GM15510 (cell line): ENCODE measurements around the gene HACD2.

ENCODE experiments used
- POLR2A ChIP-seq: IDR thresholded peaks from 3 replicates; pipeline ENCODE4 v1.6.1; 2011; ENCODE audit warnings: borderline replicate concordance; ENCODE audit not compliant: insufficient read length; ENCODE audit errors: extremely low read depth

HACD2 gene

DNA sequence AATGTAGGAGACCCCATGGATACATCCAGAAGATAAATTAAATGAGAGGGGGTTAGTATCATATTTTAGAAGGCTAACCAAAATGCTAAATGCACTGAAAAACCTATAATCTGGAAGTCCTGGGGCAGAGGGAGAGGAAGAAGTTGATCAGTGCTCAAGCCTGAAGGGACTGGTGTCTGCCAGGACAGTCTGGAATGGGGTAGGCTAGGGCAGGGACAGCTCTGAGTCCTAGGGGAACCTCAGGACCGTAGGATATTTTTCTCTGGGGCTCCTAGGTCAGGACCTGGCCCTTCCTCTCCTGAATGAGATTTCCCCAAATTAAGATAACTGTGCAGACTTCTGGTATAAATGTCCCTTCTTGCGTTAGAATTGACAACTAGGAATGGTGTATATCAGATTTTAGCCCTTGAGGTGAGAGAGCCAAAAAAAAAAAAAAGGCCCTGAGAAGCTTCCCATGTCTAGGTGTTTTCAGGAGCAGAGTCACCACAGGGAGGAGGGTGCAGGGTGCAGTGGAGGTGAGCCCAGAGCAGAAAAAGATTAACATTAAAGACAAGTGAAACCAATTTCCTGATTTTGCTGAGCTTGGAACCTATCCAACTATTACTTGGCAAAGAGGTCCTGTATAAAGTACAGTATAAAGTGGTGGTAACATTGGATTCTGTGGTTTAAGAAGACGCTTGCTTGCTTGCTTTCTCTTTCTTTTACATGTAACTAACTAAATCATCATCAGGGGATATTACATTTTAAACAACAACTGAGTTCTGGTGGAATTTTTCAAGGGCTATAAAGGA, 63.5 kb downstream of the HACD2 start:
- no peak for TF ChIP-seq POLR2A

DNA sequence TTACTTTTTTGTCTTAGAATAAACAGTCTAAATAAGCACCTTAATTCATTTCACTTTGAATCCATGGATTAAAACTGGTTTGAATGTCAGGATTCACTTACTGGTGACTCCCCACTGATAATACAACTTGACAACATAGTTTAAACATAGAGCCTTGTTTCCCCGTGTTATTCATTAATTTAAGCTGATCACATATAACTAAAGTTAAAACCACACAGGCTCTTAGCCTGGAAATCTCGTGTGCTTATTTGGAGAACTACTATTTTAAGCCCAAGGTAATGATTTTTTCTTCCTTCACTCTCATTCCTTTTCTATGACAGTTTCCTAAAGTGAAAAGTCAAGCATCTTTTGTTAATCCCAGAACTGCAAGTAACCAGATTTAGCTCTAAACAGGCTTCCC, 64.2 kb downstream of the HACD2 start:
- no peak for TF ChIP-seq POLR2A

DNA sequence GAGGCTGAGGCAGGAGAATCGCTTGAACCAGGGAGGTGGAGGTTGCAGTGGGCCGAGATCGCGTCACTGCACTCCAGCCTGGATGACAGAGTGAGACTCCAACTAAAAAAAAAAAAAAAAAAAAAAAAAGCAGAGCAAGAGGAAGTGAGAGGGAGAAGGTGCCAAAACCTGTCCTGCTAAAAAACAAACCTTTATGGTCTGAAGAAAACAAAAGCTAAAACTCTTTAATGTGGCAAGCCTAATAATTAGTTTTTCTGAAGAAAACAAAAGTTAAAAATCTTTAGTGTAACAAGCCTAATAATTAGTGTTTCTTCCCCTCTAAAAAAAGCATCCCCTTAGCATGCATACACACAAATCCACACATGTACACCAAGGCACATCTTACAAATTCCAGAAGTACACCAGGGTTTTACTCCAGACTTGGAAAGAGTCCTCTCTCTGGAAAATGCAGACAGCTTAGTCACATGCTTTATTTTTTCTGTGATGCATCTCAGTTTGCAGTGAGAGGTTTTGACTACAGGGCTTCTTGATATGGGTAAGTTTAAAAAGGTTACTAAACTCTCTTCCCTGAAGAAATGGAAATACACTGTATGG, 65.9 kb downstream of the HACD2 start:
- no peak for TF ChIP-seq POLR2A

DNA sequence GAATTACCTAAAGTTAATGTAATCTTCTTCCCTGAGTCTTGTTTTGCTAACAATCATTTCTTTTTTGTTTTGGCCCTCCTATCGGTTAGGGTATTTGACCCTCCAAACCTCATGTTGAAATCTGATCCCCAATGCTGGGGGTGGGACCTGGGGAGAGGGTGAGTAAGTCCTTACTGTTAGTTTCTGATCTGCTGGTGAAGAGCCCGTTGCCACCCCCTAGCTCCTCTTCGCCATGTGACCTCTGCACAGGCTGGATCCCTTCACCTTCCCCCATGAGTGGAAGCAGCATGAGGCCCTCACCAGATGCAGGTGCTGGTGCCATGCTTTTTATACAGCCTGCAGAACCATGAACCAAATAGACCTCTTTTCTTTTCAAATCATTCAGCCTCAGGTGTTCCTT, 73.1 kb downstream of the HACD2 start:
- no peak for TF ChIP-seq POLR2A

DNA sequence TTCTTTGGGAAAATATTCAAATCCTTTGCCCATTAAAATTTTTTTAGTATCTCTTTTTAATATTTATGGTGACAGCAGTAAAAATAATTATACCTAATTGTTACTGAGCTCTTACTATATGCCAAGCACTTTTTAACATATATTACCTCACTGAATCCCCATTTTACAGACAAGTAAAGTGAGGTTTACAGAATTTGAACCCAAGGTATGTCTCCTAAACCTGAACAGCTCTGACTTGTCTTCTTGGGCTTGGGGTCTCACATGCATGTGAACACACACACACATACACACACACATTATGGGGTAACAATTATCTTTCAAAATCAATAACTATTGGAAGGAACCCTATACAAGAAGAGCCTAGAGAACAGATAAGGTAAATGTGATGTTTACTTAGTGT, 73.8 kb downstream of the HACD2 start:
- no peak for TF ChIP-seq POLR2A

DNA sequence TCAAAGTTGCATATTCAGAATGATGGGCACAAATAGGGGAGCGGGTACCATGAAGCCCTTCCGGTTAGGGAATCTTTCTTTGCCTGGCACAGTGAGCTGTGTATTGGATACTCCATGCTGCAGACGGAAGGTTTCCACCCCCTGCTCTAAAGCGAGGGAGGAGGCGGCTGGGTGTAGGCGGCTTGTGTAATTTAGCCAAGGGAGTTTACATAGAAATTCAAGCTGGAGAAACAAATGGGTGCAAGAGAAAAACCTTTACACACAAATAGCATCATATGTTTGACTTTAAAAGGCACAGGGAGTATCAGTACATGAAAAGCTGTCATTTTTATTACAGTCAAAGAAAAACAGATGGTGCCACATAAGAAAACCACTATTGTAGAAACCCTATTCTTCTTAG, 76.7 kb downstream of the HACD2 start:
- no peak for TF ChIP-seq POLR2A

DNA sequence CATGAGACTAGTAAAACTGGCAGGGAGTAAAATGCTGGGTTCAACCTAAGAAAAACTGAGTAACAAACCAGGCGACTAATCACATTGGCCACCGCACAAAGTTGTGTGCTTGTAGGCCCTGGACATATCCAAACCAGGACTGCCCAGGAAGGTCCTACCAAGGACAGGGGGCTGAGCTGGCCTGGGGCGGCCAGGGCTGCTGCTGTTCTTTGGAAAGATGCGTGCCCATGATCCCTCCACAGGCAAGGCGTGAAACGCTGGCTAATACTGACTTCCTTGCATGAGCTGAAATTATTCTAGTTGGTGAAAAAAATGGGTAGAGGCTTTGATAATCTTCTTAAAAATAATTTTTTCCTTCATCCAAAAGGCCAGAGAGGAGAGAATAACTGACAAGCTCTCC, 79.0 kb downstream of the HACD2 start:
- TF ChIP-seq POLR2A, result no peak

DNA sequence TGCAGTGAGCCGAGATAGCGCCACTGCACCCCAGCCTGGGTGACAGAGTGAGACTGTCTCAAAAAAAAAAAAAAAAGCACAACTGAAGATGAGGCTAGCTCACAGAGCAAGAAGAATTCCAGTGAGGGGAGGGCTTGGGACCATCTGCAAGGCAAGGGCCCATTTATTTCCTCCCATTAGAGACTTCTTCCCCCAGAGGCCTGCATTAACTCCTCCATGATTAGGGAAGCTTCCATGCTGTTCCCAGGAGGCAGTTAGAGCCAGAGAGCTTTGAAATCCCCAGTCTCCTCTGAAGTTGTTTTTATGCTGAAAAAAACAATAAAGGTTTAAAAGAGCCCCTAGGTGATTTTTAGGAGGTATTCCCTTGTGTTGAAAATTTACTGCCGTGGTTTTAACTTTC, 81.7 kb downstream of the HACD2 start:
- no peak for TF ChIP-seq POLR2A

DNA sequence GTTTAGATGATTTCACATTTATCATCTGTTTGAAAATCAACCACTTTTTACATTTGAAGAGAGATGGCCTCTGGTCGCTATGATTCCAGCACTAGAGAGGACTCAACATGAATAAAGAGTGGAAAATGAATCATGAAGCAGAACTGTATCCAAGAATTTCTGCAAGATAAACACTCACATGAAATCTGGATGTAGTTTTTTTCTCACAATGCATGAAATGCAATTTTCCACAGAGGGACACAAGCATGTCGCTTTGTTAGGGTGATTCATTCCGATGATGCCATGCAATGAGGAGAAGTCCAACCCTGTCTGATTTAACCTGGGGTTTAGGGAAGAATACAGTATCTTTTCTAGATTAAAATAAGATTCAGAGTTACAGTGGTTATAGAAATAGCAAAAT, 85.5 kb downstream of the HACD2 start:
- no peak for TF ChIP-seq POLR2A

DNA sequence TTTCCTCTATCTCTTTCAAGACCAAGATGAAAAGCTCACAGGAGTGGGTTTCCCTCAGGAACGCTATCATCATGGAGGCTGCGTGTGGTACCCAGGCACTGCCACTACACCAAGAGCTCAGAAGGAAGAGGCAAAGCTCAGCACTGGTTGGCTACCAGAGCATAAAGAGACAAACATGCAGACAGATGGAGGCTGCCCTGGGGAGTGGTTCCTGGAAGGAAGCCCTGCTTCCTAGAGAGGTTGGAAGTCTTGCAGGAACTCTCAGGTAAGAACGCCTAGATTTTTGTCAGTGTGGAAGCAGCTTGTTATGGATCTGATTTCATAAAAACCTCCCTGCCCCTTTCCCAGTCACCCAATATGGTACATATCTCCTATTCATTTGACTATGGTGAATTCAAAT, 86.1 kb downstream of the HACD2 start:
- TF ChIP-seq POLR2A, result no peak

DNA sequence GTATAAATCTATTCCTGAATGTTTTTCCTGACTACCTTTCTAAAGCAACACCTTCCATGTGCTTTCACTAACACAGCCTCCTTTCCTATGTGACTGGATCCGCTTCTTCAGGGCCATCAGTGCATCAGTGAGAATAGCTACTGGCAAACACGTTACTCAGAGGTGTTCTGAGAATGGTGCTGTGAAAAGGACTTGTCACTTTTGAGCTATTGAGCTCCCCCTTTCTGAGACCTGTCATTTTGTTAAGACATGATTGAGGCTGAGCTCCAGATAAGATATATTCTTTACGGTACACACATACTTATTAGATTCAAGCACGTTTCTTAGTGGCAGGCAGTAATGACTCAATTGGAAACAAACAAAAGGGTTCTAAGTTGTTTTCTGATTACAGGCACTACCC, 90.9 kb downstream of the HACD2 start:
- no peak for TF ChIP-seq POLR2A

DNA sequence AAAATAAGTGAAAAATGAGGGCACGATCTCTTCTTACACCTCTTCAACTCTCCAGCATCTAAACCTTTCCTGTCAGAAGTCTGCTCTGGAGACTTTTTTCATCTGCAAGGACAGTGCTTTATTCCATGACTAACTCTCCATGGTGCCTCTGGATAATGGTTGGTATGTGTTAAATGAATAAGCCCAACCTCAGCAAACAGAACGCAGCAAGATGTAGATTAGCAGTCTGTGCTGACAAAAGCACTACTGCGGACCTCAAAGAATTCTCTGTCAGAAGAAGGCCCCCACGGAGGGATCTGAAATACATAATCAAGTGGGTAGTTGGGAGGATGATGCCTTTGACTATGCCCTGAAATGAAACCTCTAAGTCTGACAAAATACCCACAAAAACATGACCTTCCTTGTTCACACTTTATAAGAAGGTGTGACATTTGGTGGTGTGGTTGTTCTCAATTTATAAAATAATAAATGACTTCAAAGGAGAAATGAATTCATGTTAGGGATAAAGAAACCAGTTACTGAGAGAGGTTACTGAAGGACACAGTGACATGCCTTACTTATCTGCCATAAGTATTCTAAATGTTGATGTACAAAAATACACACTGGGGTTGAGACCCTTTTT, 92.8 kb downstream of the HACD2 start:
- TF ChIP-seq POLR2A, result no peak

DNA sequence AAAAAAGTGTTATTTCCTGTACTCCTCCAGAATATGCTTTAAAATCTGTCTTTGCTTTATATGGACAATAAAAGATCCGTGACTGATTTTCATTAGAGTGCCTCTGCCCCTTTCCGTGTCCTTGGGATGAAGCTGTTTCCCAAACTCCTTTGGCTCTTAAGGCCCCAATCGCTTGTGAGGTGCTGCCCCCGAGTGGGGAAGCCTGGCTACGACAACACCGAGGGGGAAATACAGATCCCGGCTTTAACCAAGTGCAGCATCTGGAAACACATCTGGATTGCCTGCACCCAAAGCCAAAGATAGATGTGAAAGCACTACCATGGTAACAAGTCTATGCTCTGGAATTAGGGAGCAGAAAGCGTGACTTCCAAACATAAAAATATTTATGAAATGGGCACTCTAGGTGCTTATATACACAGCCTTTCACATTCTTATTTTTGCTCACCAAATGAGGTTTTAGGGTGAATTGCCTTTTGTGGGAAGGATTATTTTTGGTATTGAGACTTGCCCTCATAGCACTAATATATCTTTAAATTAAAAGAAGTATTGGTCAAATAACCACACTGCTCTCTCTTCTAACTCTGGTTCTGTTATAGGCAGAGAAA, 95.4 kb downstream of the HACD2 start:
- no peak for TF ChIP-seq POLR2A

DNA sequence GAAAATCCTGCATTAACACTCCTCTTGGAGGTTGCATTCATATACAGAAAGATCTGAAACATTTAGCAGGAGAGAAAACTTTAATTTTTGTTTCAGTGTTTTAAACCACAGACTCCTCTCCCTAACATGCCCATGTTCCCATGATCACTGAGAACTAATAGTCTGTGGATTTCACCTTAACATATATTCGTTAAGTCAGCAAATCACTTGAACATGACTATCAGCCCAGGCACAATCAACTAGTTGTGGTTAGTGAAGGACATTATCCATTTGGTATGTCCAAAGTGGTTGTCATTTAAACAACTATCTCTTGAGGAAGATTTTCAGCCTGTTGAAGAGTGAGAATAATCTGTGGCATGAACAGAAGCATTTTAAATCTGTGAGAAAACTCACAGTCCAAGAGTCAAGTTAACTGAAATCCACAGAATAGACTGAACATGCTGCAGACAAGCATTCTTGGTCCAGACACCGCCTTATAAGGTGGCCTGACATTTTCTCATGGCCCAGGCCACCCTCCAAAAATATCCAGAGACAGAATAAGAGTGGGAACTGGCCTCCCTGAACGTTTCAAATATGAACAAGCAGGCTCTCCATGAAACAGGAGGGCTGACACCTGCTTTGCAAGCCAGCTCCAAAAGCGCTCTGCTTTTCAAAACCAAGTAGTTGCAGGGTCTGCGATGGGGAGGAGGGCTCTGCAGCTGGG, 96.1 kb downstream of the HACD2 start:
- no peak for TF ChIP-seq POLR2A

DNA sequence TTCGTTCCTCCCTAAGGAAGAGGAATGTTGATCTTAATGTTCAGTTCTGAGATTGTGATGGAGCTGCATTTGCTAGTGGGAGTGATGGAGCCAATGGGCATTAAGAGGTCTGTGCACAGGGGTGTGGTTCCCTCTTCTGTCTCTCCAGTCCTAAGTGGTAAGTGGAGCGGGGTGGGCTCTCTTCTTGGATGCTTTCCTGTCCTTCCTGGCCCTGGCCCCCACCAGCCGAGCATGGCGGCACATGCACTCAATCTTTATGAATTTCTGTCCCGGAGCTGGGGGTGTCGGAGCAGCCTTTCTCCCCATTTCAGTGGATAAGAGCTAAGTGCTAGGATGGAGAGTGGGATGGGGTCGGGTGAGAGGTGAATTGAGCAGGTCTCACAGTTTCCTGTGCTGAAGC, 98.4 kb downstream of the HACD2 start:
- no peak for TF ChIP-seq POLR2A
